HEK293 (cell line): ENCODE measurements around the gene DISP3.

Experiments used
- CTCF ChIA-PET: fragments of 350-600 bp; formaldehyde crosslinking; extraction: SDS; loops from one replicate; lab custom pipeline; 2021; ENCODE audit warnings: antibody characterized with exemption; lab: Yijun Ruan, JAX
- POLR2A ChIA-PET: fragments of 300-600 bp; formaldehyde crosslinking; extraction: SDS; loops from one replicate; lab custom pipeline; 2020; ENCODE audit warnings: antibody characterized with exemption, inconsistent platforms; lab: Yijun Ruan, JAX
- H3K27ac ChIP-seq: fragments of 200-500 bp; sonication (Bioruptor generic); 2 replicates; pipeline ENCODE4 v1.5.1; 2014; ENCODE audit warnings: low read depth, low read length, control low read depth, inconsistent platforms; ENCODE audit errors: extremely low read depth
- H3K36me3 ChIP-seq, 2 experiments: fragments of 200-500 bp in 1 of 2; sonication (Bioruptor generic) in 1 of 2; 1 replicate in 1 of 2; 2 replicates in 1 of 2; pipeline ENCODE4 v1.5.1; 2014 to 2017; ENCODE audit warnings: inconsistent platforms in 2 of 2, low read length in 2 of 2; ENCODE audit not compliant: control insufficient read depth in 2 of 2, insufficient read depth in 1 of 2
- H3K4me1 ChIP-seq: fragments of 200-500 bp; sonication (Bioruptor generic); 2 replicates; pipeline ENCODE4 v1.5.1; 2014; ENCODE audit warnings: mild to moderate bottlenecking, low read length, inconsistent platforms; ENCODE audit not compliant: control insufficient read depth, insufficient read depth
- H3K4me3 ChIP-seq: 2 replicates; pipeline ENCODE4 v1.5.1; 2011; ENCODE audit warnings: low read depth, mild to moderate bottlenecking, control low read depth, low read length, moderate library complexity
- H3K9me3 ChIP-seq: fragments of 200-500 bp; sonication (Bioruptor generic); 2 replicates; pipeline ENCODE4 v1.5.1; 2014; ENCODE audit warnings: low read depth, low read length, inconsistent platforms; ENCODE audit not compliant: control insufficient read depth, insufficient read depth
- CTCF ChIP-seq: fragments of 450-650 bp; formaldehyde crosslinking; IDR thresholded peaks from 2 replicates; pipeline ENCODE4 v1.5.1; 2016; ENCODE audit warnings: missing biosample characterization, missing genetic modification characterization
- MZF1 ChIP-seq: fragments of 450-650 bp; formaldehyde crosslinking; IDR thresholded peaks from 2 replicates; pipeline ENCODE4 v1.5.1; 2017; ENCODE audit warnings: missing biosample characterization, missing genetic modification characterization, borderline replicate concordance
- REST ChIP-seq: fragments of 450-650 bp; formaldehyde crosslinking; IDR thresholded peaks from 2 replicates; pipeline ENCODE4 v1.5.1; 2016; ENCODE audit warnings: missing biosample characterization, missing genetic modification characterization
- SP3 ChIP-seq: fragments of 450-650 bp; formaldehyde crosslinking; IDR thresholded peaks from 2 replicates; pipeline ENCODE4 v1.5.1; 2016; ENCODE audit warnings: missing biosample characterization, missing genetic modification characterization
- ZBTB11 ChIP-seq: fragments of 450-650 bp; formaldehyde crosslinking; conservative IDR thresholded peaks from 2 replicates; pipeline ENCODE4 v1.5.1; 2016; ENCODE audit warnings: low read depth, missing biosample characterization, missing genetic modification characterization
- ZNF23 ChIP-seq: fragments of 450-650 bp; formaldehyde crosslinking; IDR thresholded peaks from 2 replicates; pipeline ENCODE4 v1.5.1; 2016; ENCODE audit warnings: missing biosample characterization, missing genetic modification characterization, borderline replicate concordance
- ZNF248 ChIP-seq: fragments of 450-650 bp; formaldehyde crosslinking; IDR thresholded peaks from 2 replicates; pipeline ENCODE4 v1.5.1; 2017; ENCODE audit warnings: missing biosample characterization, missing genetic modification characterization
- ZNF324 ChIP-seq: fragments of 450-650 bp; formaldehyde crosslinking; IDR thresholded peaks from 2 replicates; pipeline ENCODE4 v1.5.1; 2016; ENCODE audit warnings: missing biosample characterization, missing genetic modification characterization
- ZNF404 ChIP-seq: fragments of 450-650 bp; formaldehyde crosslinking; IDR thresholded peaks from 2 replicates; pipeline ENCODE4 v1.5.1; 2017; ENCODE audit warnings: missing biosample characterization, missing genetic modification characterization
- ZNF473 ChIP-seq: fragments of 450-650 bp; formaldehyde crosslinking; IDR thresholded peaks from 2 replicates; pipeline ENCODE4 v1.5.1; 2017; ENCODE audit warnings: missing biosample characterization, missing genetic modification characterization
- ZNF514 ChIP-seq: fragments of 450-650 bp; formaldehyde crosslinking; IDR thresholded peaks from 2 replicates; pipeline ENCODE4 v1.5.1; 2016; ENCODE audit warnings: missing biosample characterization, missing genetic modification characterization
- ZNF549 ChIP-seq: fragments of 450-650 bp; IDR thresholded peaks from 2 replicates; pipeline ENCODE4 v1.5.1; 2018; ENCODE audit warnings: missing biosample characterization, missing genetic modification characterization, mild to moderate bottlenecking, inconsistent platforms, moderate library complexity
- ZNF585B ChIP-seq: fragments of 450-650 bp; formaldehyde crosslinking; IDR thresholded peaks from 2 replicates; pipeline ENCODE4 v1.5.1; 2016; ENCODE audit warnings: missing biosample characterization, missing genetic modification characterization
- ZNF660 ChIP-seq: fragments of 450-650 bp; IDR thresholded peaks from 2 replicates; pipeline ENCODE4 v1.5.1; 2018; ENCODE audit warnings: missing biosample characterization, mild to moderate bottlenecking, missing genetic modification characterization
- ZNF768 ChIP-seq: fragments of 450-650 bp; formaldehyde crosslinking; IDR thresholded peaks from 2 replicates; pipeline ENCODE4 v1.5.1; 2018; ENCODE audit warnings: missing biosample characterization, mild to moderate bottlenecking, missing genetic modification characterization
- ZNF830 ChIP-seq: fragments of 450-650 bp; IDR thresholded peaks from 2 replicates; pipeline ENCODE4 v1.5.0; 2018; ENCODE audit warnings: missing biosample characterization, missing genetic modification characterization, low read depth, mild to moderate bottlenecking, moderate library complexity
- ZSCAN30 ChIP-seq: fragments of 450-650 bp; IDR thresholded peaks from 2 replicates; pipeline ENCODE4 v1.5.1; 2018; ENCODE audit warnings: missing biosample characterization, mild to moderate bottlenecking, missing genetic modification characterization, moderate library complexity
- TF ChIP-seq, protein P1 (sequence below): fragments of 450-650 bp; formaldehyde crosslinking; IDR thresholded peaks from 2 replicates; pipeline ENCODE4 v1.5.1; 2016; ENCODE audit warnings: missing biosample characterization, missing genetic modification characterization
- TF ChIP-seq, protein P2 (sequence below): fragments of 450-650 bp; formaldehyde crosslinking; IDR thresholded peaks from 2 replicates; pipeline ENCODE4 v1.5.1; 2016; ENCODE audit warnings: missing biosample characterization, missing genetic modification characterization

Gene DISP3

GRCh38 chr1:11493972-11494655 lies 15.2 kb downstream of the DISP3 start:
- POLR2A ChIA-PET, result interaction anchor here (1.1 kb wide), 1 partner anchor 15 kb away, joined by 3 read pairs; the partner anchor contains the start of gene DISP3
- H3K27ac ChIP-seq, result no peak overlapping the region
- no peaks in the 10 kb centered on the region for H3K9me3 ChIP-seq
- TF ChIP-seq ZNF324 (tag by site-specific recombination), result no peak
- no peak for TF ChIP-seq ZNF514 (tag by site-specific recombination)
- TF ChIP-seq ZNF768 (tag by site-specific recombination), result peak; percentile 64; the same call in 1 of the 2 replicates
- TF ChIP-seq, protein P1, sequence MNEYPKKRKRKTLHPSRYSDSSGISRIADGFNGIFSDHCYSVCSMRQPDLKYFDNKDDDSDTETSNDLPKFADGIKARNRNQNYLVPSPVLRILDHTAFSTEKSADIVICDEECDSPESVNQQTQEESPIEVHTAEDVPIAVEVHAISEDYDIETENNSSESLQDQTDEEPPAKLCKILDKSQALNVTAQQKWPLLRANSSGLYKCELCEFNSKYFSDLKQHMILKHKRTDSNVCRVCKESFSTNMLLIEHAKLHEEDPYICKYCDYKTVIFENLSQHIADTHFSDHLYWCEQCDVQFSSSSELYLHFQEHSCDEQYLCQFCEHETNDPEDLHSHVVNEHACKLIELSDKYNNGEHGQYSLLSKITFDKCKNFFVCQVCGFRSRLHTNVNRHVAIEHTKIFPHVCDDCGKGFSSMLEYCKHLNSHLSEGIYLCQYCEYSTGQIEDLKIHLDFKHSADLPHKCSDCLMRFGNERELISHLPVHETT (tag by site-specific recombination), result no peak
- TF ChIP-seq CTCF, result no peak
- TF ChIP-seq, all 188 proteins: peak for 1
- CTCF ChIA-PET, result no interaction called here
- H3K4me1 ChIP-seq, result no peaks in the 10 kb centered on the region
- H3K36me3 ChIP-seq, result no peaks in the 10 kb centered on the region
- no peak overlapping the region for H3K4me3 ChIP-seq

GRCh38 chr1:11494771-11495170 lies 15.8 kb downstream of the DISP3 start:
- Histone ChIP-seq H3K4me3 (no peak overlapping the region), H3K9me3 (no peaks in the 10 kb centered on the region), H3K36me3 (no peaks in the 10 kb centered on the region), H3K27ac (no peak overlapping the region), H3K4me1 (no peaks in the 10 kb centered on the region)
- TF ChIP-seq, protein P2, sequence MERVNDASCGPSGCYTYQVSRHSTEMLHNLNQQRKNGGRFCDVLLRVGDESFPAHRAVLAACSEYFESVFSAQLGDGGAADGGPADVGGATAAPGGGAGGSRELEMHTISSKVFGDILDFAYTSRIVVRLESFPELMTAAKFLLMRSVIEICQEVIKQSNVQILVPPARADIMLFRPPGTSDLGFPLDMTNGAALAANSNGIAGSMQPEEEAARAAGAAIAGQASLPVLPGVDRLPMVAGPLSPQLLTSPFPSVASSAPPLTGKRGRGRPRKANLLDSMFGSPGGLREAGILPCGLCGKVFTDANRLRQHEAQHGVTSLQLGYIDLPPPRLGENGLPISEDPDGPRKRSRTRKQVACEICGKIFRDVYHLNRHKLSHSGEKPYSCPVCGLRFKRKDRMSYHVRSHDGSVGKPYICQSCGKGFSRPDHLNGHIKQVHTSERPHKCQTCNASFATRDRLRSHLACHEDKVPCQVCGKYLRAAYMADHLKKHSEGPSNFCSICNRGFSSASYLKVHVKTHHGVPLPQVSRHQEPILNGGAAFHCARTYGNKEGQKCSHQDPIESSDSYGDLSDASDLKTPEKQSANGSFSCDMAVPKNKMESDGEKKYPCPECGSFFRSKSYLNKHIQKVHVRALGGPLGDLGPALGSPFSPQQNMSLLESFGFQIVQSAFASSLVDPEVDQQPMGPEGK, result no peak
- TF ChIP-seq SP3 (tag by site-specific recombination), result no peak
- no peak for TF ChIP-seq ZNF23
- no peak for TF ChIP-seq REST
- TF ChIP-seq ZNF585B (tag by site-specific recombination), result no peak
- TF ChIP-seq ZNF830 (tag by site-specific recombination), result no peak
- TF ChIP-seq ZNF549 (tag by site-specific recombination), result no peak
- no peak for TF ChIP-seq ZNF660
- no peak for TF ChIP-seq ZNF404 (tag by site-specific recombination)
- TF ChIP-seq ZNF473 (tag by site-specific recombination), result no peak
- no peak for TF ChIP-seq ZNF248 (tag by site-specific recombination)
- TF ChIP-seq ZSCAN30 (tag by site-specific recombination), result no peak
- TF ChIP-seq ZBTB11 (tag by site-specific recombination), result no peak
- TF ChIP-seq MZF1 (tag by site-specific recombination), result no peak
- CTCF ChIA-PET, result no interaction called here
- POLR2A ChIA-PET, result interaction anchor here (1.1 kb wide), 1 partner anchor 16 kb away, joined by 3 read pairs; the partner anchor contains the start of gene DISP3
